ENCODE results near the gene LRCH3. TPM values are rescaled to one million over a fixed set of nuclear protein-coding genes. Genes with fewer than 3 reads are reported as not detected.

LRCH3 gene
- total RNA-seq, 1 experiment from 2014 or later: 24.7 TPM

GRCh38 chr3:197791892-197792647 lies 1.0 kb downstream of the LRCH3 start:
- DNase-seq (ENCODE audit: low read depth): peak; percentile 39

- no peak for DNase-seq (ENCODE audit: low read depth)
These were observed 2.2 kb downstream of the LRCH3 start for GRCh38 chr3:197793247-197793646.

DNA sequence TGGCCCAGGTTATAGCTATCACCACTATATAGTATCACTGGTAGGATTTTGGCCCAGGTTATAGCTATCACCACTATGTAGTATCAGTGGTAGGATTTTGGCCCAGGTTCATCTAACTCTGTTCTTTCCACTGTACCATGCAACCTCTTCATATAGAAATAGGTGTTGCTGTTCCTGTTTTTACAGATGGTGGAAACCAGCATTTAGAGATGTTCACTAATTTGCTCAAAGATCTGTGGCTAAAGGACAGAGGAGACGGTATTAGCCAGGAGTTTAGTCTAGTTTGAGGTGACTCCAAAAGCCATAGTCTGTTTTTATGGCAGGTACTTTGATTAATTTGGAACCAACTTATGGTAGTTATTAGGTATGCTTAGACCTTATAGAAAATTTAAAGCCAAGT lies 3.1 kb downstream of the LRCH3 start:
- no peak for DNase-seq (ENCODE audit: low read depth)

DNA sequence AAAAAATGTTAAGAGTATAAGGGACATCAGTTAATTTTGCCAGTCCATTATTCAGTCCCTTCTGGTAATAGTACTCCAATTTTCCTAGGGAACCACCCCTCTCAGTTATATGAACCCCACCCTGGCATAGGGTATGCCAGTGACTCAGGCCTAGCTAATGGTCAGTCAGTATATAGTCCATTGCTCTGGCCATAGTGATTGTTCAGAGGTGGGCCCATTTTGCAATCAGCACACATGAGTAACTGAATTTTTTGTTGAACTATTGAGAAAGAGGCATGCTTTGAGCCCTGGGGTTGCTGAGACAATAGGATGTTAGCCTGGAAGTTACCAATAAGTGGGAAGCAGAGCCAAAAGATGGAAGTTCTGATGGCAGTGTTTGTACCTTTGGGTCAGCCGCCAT lies 4.1 kb downstream of the LRCH3 start:
- DNase-seq (ENCODE audit: low read depth): peak; percentile 68

DNA sequence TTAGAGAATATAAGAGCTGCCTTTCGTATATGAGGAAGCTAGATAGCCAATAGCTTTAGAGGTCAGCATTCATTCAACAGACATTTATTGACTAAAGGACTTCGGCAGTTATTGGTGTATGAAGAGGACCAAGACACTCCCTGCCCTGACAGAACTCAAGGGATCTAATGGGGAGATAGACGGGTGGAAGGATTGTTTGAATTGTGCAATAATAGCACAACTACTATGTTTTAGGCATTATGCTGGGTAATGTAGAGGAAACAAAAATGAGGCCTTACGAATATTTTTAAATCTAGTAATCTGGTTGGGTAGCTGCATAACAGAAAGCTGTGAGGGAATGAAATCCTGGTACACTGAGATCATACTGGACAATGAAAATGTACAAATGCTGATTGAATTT lies 5.0 kb downstream of the LRCH3 start:
- DNase-seq (ENCODE audit: low read depth): no peak

DNA sequence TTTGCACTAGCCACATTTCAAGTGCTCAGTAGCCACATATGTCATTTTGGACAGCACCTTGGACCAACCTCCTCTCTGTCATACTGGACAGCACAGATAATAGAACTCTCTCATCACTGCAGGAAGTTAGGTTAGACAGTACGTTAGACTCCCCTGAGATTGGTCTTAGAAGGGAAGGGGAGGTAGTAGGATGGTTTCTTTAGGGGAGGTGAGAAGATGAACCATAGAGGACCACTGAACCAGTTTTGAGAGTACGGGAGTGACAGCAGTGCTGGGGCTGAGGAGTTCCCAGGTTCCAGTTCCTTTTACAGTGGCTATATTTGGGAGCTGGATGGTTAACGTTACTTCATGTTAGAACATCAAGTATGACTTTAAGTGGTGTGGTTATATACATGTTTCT lies 7.8 kb downstream of the LRCH3 start:
- no peak for DNase-seq (ENCODE audit: low read depth)

DNA sequence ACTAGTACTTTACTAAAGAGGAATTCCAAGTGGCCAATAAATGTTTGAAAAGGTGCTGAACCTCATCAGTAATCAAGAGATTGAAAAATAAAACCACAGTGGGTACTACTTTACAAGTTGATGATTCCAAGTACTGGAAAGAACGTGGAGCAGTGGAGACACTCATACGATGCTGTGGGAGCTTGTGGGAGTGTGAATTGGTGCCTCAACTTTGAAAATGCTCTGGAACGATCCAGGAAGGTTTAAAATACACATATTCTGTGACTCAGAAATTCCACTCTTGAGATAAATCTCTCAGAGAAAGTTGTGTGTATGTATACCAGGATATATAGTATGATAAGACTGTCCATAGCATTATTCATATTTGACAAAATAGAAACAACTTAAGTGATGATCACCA lies 9.3 kb downstream of the LRCH3 start:
- DNase-seq (ENCODE audit: low read depth): no peak

DNA sequence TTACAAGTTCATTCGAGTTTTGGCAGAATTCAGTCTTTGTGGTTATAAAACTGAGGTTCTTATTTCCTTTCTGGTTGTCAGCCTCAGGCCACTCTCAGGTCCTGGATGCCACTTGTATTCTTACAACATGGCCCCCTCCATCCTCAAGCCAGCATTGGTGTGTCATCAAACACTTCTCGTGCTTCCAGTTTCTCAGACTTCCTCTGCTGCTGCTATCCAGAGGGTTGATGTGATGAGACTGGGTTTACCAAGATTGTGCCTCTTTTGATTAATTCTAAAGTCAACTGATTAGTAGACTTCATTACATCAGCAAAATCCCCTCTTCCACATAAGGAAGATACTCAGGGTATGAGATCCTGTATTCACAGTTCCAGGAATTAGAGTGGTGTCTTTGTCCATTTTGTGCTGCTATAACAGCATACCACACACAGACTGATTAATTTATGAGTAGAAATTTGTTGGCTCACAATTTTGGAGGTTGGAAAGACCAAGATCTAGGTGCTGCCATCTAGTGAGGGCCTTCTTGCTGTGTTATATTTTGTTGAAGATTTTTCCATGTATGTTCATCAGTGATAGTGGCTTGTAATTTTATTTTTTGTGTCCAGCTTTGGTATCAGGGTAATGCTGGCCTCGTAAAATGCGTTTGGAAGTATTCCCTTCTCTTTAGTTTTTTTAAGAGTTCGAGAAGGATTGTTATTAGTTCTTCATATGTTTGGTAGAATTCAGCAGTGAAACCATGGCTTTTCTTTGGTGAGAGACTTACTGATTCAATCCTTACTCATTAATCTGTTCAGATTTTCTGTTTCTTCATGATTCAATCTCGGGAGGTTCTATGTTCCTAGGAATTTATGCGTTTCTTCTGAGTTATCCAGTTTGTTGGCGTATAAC lies 11.1 kb downstream of the LRCH3 start:
- peak; percentile 37 for DNase-seq (ENCODE audit: low read depth)

- no peak for DNase-seq (ENCODE audit: low read depth)
These were observed 11.9 kb downstream of the LRCH3 start for GRCh38 chr3:197802779-197803459.

GRCh38 chr3:197804511-197804910 lies 13.5 kb downstream of the LRCH3 start:
- DNase-seq (ENCODE audit: low read depth): no peak

- DNase-seq (ENCODE audit: low read depth): peak; percentile 56
These were observed 17.0 kb downstream of the LRCH3 start for GRCh38 chr3:197807969-197808587.

DNA sequence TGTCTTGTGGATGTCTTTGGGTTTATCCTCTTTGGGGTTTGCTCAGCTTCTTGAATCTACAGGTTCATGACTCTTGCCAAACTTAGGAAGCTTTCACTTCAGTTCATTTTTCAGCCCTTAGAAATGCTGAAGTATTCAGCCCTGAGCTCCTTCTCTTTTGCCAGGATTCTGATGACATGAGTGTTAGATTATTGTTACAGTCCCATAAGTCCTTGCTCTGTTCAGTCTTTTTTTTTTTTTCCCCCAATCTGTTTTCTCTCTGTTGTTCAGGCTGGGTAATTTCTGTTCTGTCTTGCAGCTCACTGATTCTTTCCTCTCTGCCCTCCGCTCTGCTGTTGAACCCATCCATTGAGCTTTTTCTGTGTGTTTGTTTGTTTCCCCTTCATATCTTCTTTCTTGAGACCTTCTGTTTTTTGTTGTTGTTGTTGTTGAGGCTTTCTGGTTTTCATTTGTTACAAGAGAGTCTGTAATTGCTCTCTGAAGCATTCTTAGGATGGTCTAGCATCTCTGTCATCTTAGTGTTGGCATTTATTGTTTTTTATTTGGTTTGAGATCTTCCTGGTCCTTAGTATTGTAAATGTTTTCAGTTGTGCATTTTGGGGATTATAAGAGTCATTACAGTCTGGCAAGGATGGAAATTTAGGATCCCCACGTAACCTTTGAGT lies 18.4 kb downstream of the LRCH3 start:
- DNase-seq (ENCODE audit: low read depth): peak; percentile 34

DNA sequence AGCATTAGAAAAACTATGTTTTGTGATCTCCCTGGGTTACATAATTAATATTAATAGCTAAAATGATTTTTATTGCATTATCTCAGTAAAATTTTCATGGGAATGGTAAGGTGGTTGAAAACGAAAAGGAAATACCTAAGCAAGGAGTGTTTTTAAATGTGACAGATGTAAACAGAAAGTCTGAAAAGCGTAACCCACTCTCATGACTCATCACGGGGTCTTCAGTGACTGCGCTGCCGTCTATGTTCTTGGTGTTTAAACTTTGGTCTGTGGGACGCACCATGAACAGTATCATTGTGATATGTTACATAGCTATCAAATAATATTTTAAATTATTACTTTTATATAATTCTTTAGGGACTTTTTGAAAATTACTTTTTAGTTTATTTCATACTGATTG lies 19.8 kb downstream of the LRCH3 start:
- no peak for DNase-seq (ENCODE audit: low read depth)

DNA sequence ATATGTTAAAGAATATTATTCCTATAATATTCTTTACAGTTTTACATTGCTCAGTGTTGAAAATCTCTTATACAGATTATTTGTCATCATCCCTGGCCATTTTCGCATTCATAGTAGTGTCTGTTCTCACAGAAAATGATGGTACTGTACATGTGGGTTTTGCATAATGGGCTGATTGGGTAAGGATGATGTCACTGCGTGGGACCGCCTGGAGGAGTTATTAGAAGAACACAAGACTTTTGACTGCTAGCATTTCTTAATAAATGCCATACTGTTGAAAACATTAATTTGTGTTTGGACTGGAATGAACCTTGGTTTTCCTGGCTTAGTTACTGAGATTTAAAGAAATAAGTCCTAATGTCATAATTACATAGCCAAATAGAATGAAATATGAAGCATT lies 20.3 kb downstream of the LRCH3 start:
- DNase-seq (ENCODE audit: low read depth): peak; percentile 79

GRCh38 chr3:197814372-197814771 lies 23.3 kb downstream of the LRCH3 start:
- DNase-seq (ENCODE audit: low read depth): no peak

- DNase-seq (ENCODE audit: low read depth): no peak
These were observed 29.7 kb downstream of the LRCH3 start for GRCh38 chr3:197820550-197821335.

GRCh38 chr3:197829397-197830045 lies 38.5 kb downstream of the LRCH3 start:
- no peak for DNase-seq (ENCODE audit: low read depth)

DNA sequence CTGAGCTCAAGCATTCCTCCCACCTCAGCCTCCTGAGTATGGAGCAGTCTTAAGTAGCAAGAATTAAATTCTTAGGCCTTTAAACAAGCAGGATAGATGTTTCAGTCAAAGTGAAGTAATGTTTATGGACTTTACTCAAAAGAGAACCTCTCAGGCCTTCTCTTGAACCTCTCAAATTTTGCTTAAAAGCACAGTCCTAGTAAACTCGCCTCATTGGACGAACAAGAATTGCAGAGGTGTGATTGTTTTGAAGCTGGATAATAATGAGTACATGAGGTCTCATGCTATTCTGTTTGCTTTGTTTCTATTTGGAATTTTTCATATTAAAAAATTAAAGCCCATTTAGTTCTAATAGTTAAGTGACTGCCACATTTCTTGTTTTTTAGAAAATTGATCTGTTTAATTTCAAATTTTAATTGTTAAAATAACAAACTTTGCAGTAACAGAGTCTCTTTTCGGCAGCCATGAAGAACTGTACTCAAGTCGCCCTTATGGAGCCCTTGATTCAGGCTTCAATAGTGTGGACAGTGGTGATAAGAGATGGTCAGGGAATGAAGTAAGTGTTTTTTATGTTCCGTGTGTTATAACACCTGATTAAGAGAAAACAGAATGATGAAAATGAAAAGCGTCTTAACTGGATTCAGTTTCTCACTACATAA lies 39.4 kb downstream of the LRCH3 start:
- DNase-seq (ENCODE audit: low read depth): no peak

- no peak for DNase-seq (ENCODE audit: low read depth)
These were observed 39.9 kb downstream of the LRCH3 start for GRCh38 chr3:197830967-197831313.
